SH-SY5Y (cell line): ENCODE results near the gene CCL4.

ENCODE experiments used
- GATA2 ChIP-seq: IDR thresholded peaks from 2 replicates; pipeline ENCODE4 v1.6.1; 2011; ENCODE audit warnings: mild to moderate bottlenecking, low read depth, low read length
- GATA3 ChIP-seq: IDR thresholded peaks from 2 replicates; pipeline ENCODE4 v1.6.1; 2011; ENCODE audit warnings: low read depth, mild to moderate bottlenecking, low read length, moderate library complexity

Gene CCL4

GRCh38 chr17:36086791-36087190 is 16.8 kb upstream of the CCL4 start:
- no peak for TF ChIP-seq GATA2
- TF ChIP-seq GATA3: no peak

DNA sequence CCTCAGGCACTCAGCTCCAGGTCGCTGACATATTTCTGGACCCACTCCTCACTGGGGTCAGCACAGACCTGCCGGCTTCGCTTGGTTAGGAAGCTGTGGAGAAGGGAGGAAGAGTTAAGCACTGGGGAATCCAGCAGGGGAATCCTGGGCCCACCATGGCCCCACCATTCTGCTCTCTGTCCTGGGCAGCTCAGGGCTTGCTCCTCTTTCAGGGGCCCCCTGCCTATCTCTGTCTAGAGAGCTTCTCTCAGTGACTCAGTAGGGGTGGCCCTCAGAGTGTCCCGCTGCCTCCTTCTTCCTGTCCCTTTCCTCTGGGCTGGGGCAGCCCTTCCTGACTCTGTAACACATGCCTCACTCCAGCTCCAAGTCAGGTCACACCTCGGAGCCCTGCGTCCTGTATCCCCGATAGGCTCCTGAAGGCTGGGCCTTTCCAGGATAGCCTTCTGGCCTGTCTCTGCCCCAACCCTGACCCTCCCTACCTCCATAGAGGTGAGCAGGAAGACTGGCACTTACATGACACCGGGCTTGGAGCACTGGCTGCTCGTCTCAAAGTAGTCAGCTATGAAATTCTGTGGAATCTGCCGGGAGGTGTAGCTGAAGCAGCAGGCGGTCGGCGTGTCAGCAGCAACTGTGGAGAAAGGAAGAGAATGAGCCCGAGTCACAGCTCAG is 14.8 kb upstream of the CCL4 start:
- TF ChIP-seq GATA3 (no peak), GATA2 (no peak)

- TF ChIP-seq GATA3 (no peak), GATA2 (no peak)
Observed at GRCh38 chr17:36089339-36089865, 14.2 kb upstream of the CCL4 start.

DNA sequence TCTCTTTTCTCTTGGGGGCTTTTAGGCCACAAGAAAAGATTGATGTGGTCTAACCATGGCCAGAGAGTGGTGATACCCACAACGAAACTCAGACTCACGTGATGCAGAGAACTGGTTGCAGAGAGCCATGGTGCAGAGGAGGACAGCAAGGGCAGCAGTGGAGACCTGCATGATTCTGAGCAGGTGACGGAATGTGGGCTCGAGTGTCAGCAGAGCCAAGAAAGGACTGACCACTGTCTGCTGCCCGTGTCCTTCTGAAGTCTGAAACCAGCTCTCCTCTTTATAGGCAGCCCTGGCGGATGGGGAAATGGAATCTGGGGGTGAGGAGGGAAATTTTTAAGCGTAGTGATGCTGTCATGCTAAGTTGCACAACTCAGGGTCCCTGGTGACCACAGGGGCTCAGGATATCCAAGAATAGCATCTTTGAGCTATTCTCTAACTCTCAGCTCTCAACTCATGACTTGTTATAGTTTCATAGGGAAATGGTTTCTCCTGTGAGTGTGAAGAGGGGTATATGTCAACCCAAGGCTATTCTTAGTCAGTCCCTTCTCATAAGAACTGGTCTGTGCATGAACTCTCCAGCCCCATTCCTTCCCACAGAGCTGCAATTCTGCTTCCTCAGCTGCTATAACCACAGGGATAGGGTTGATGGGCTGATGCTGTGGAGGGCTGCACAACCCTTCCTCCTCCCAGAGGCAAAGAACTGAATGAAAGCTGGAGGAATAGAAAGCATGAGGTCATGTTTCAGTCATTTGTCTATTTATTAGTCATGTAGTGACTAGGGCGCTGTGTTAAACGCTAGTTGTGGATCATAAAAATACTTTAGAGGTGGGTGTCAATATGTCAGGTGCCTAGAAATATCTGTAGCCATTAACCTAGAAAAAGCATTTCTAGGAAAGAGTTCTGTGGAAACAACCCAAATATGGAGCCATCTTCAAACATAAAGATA is 13.5 kb upstream of the CCL4 start, which contains the start of gene CCL3:
Gene CCL3, minus strand, starts transcription at position 256 of the 949 bp plus-strand sequence. Its CDS starts 85 bp downstream, at position 171.
- TF ChIP-seq GATA2: no peak
- no peak for TF ChIP-seq GATA3

- TF ChIP-seq GATA3: no peak
- TF ChIP-seq GATA2: no peak
Observed at GRCh38 chr17:36092230-36092629, 11.4 kb upstream of the CCL4 start.

- TF ChIP-seq GATA3 (no peak), GATA2 (no peak)
Observed at GRCh38 chr17:36094232-36094631, 9.4 kb upstream of the CCL4 start.

GRCh38 chr17:36094746-36095145 is 8.9 kb upstream of the CCL4 start:
- TF ChIP-seq GATA3 (no peak), GATA2 (no peak)

DNA sequence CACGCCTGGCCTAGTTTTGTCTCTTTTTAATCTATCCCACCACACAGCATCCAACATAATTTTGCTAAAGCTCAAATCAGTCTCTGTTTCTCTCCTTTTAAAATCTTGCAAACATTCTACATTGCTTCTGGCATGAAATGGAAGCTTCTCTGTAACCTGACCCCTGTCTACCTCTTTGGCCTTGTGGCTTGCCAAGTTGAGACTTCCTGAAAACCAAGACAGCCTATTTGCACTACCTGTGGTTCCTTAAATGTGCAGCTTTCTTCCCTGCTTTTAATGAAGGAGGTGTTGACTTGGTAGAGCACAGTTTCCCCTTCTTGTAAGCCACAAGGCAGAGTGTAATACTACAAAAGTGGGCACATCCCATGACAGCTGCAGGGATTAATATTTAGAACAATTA is 7.6 kb upstream of the CCL4 start:
- TF ChIP-seq GATA2 (no peak), GATA3 (no peak)

DNA sequence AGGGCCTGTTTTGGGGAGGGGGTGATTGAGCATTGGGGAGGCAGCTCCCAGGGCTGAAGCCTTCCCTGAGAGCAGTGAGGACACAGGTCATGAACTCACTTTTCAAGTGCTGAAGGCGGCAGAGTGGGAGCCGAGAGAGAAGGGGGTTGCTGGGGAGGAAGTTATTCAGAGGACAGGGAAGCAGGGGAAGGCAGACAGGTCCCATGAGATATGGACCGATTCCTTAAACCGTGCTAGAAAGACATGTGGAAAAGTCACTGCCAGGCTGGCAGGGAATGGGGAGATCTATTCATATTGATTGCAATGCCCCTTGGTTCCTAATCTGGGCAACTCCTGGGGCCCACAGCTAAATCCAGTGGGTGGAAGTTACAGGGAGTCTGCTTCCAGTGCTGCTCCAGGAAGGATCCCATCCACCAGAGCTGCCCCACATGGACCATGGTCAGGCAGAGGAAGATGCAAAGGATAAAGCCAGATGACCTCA is 1.1 kb downstream of the CCL4 start:
- TF ChIP-seq GATA2 (no peak), GATA3 (no peak)

- TF ChIP-seq GATA3 (no peak), GATA2 (no peak)
Observed at GRCh38 chr17:36105781-36106492, 2.3 kb downstream of the CCL4 start.

DNA sequence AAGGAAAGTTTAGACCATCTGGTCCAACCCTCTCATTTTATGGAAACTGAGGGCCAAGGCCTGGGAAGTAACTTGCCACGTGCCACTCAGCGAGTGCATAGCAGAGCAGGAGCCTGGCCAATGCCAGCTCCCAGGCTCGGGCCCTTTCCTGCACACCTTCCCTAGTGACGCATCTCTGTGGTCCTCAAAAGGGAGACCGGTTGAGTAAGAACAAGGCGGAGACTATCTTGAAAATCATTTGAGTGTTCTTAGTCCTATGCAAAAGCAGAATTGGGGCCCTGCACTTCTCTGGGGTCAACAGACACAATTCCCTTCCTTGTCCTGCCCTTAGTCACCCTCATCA is 2.8 kb downstream of the CCL4 start:
- no peak for TF ChIP-seq GATA3
- no peak for TF ChIP-seq GATA2

DNA sequence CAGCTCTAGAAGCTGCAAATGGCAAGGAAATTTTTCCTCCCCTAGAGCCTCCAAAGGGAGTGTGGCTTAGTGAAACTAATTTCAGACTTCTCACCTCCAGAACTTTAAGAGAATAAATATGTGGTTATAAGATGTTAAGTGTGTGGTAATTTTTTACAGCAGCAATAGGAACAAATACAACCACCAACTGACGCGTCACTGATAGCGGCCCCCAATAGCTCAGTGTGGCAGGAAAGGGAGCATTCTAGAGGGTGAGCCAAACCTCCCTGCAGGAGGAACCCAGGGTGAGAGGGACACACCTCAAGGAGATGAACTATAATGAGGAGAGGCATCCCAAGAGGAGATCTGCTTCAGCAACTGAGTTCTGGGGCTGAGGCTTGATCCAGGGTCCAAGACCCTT is 4.0 kb downstream of the CCL4 start:
- no peak for TF ChIP-seq GATA2
- TF ChIP-seq GATA3: no peak

- TF ChIP-seq GATA3 (no peak), GATA2 (no peak)
Observed at GRCh38 chr17:36111068-36111490, 7.5 kb downstream of the CCL4 start.

DNA sequence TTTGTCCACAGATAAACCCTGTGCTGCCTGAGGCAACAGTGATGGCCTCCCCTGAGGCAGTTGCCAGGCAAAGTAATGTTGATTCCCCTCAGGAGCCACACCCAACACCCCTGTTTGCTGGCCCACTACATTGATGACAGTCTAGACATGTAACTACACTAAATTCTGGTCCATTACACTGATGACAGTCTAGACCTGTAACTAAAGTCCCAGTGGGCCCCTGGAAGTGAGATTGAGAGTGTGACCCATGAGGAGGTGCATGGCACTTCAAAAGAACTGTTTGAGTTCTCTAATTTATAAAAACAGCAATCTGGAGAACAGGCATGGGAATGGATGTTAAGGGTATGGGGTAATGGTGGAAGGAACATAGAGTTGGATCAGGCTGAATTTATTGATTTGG is 8.9 kb downstream of the CCL4 start:
- TF ChIP-seq GATA2 (no peak), GATA3 (no peak)
